Fibroblast of skin of back (primary cell): Measurements from ENCODE around the gene PTPN2.
"Not testable (repeated sequence)": the region's sequence is repeated elsewhere in the genome, so short reads cannot be mapped to it uniquely, and the experiment has no call there.

Experiments
- DNase-seq: peaks from one replicate; pipeline ENCODE4 v3.0.0-alpha.2; 2013

The PTPN2 gene

GRCh38 chr18:12770469-12771219, 113.4 kb downstream of the PTPN2 start:
- DNase-seq: no peak

DNA sequence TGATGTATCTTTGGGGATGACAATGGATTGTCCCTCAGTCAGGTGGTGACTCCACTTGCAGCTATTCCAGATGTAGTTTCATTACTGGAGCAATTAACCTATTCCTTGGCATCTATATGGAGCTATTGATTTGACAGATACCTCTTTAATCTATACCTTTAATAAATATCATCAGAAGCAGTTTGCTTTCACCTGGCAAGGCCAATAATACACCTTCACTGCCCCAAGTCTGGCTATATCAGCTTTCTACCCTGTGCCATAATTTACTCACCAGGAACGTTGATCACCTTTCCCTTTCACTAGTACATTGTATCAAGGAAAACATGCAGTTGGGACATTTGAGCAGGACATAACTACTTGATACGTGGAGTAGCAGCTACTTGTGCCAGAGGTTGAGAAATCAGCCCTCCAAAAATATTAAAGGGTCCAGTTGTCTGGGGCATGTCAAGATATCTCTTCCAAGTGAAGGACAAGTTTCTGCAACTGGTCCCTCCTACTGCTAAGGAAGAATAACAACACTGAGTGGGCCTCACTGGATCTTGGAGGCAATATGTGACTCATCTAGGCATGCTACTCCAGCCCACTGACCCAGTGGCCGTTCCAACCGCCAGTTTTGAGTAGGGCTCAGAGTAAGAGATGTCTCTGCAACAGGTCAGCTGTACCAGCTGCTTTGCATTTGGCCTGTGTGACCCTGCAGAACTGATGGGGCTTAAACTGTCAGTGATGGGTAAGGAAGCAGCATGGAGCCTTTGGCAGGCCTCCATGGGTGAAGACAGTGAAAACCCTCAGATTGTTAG, 114.2 kb downstream of the PTPN2 start:
- peak; percentile 33 for DNase-seq

DNA sequence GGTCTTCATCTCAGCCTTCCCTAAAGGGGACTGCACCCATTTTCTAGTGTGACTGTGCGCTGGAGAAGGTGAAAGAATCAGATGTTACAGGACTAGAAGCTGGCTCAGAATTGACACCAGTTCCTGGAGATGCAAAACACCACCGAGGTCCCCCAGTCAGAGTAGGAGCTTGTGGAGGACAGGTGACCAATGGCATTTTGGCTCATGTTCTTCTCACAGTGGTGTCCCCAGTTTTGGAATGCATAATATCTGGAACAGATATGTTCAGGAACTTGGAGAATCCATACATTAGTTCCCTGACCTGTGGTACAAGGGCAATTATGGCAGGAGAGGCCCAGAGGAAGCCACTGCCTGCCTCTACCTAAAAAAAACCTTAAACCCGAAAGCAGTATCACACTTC, 114.9 kb downstream of the PTPN2 start:
- DNase-seq: no peak

DNA sequence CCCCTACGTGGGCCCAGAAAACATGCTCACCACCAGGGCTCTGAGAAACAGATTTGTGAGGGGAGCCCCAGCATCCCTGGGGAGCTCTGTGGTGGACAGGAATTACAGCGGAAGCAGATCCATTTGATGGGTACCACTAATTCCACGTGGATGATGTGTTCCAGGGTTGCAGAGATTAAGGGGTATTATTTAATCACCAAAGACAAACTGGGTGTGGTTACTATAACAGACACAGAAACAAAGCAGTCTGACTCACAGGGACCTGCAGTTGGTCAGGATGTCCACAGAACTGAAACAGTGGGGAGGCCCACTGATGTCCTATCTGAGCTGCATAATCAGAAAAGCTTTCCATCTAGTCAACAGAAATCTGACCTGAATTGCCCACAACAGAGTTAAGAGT, 115.4 kb downstream of the PTPN2 start:
- DNase-seq: peak; percentile 57

GRCh38 chr18:12767580-12768155, 116.4 kb downstream of the PTPN2 start:
- no peak for DNase-seq

- DNase-seq: no peak
Measured at GRCh38 chr18:12766986-12767433, 117.0 kb downstream of the PTPN2 start.

- no peak for DNase-seq
Measured at GRCh38 chr18:12765586-12765985, 118.5 kb downstream of the PTPN2 start.

DNA sequence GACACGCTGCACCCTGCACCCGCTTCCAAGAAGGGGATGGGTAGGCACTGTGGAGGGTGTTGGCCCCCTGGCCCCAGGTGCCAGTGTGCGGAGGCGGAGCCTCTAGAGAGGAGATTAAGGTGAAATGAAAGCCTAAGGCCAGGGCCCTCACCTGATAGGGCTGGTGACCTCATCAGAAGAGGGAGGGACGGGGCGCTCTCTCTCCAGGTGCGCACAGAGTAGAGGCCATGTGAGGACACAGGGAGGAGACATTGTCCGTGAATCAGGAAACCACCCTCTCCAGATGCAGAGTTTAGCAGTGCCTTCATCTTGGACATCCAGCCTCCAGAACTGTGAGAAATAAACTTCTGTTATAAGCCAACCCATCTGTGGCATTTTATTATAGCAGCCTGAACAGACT, 118.9 kb downstream of the PTPN2 start:
- DNase-seq: no peak

GRCh38 chr18:12758566-12758965, 125.5 kb downstream of the PTPN2 start:
- DNase-seq: not testable (repeated sequence)

- not testable (repeated sequence) for DNase-seq
Measured at GRCh38 chr18:12756619-12757239, 127.3 kb downstream of the PTPN2 start.

DNA sequence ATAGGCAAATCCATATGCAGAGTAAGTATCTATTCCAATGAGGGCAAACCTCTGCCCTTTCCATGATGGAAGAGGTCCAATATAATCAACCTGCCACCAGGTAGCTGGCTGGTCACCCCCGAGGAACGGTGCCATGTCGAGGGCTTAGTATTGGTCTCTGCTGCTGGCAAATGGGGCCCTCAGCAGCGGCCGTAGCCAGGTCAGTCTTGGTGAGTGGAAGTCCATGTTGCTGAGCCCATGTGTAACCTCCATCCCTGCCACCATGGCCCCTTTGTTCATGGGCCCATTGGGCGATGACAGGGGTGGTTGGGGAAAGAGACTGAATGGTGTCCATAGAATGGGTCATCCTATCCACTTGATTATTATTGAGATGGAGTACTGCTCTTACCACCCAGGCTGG, 128.4 kb downstream of the PTPN2 start:
- DNase-seq: not testable (repeated sequence)

GRCh38 chr18:12754511-12754910, 129.5 kb downstream of the PTPN2 start:
- DNase-seq: no peak

DNA sequence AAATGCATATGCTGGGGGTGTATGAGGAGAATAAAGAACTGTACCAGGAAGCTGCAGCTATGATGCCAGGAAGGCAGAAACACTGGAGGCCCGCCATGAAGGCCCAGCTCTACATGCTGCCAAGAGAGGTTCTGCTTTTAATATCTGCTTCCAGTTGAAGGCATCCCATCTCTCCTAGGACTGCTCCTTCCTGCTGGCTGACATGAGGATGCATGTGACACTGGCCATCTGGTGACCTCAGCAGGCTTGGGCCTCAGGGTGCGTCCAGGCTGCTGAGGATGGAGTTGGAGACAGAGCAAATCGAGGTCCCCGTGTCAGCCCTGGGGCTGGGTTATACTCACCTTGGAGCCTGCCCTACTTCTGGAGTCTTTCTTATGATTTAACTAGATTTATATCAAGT, 132.1 kb downstream of the PTPN2 start:
- no peak for DNase-seq

DNA sequence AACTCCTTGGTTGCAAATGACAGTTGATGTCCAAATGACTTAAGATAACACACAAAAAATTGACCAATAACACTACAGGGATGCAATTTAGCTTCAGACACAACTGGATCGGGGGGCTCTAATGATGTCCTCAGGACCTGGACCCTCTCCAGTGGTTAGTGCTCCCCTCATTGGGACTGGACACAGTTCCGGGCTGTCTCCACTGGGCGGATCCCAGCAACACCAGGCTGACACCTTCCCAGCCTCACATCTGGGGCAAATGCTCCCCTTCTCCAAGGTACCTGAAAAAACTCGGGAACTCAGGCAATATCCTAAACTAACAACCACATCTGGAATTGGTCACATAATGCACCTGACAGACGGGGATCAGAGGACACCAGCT, 132.5 kb downstream of the PTPN2 start:
- DNase-seq: no peak

DNA sequence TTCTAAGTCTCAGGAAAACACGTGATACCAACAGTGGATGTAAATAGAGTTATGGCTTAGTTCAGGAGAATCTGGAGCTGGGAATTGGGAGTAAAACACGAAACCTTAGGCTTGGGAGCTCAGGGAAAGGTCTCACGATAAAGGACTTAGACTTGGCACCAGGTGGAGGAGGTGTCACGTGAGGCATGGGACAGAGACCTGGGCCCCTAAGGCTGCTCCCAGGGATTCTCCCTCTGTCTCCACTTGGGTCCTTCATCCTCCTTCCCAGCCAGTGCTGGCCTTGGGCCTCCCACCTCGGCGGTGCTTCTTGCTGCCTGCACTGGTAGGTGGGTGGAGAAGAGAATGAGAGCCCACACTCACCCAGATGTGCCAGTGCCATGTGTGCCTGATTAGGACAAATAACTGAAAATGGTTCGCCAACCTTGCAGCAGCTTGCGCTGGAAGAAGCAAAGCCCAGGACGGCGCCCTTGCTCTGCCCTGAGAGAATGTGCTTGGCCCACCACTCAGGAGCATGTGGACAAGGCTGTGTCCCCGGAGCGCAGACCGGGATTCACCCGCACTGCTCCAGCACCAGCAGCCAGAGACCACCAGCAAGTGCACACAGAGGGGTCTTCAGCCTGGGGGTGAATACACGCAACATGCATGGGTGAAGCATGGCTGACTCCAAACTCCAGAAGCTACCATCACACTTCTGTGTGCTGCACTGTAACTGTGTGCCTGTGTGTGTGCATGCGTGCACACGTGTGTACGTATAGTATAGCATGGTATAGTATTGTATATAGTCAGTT, 133.1 kb downstream of the PTPN2 start:
- no peak for DNase-seq

DNA sequence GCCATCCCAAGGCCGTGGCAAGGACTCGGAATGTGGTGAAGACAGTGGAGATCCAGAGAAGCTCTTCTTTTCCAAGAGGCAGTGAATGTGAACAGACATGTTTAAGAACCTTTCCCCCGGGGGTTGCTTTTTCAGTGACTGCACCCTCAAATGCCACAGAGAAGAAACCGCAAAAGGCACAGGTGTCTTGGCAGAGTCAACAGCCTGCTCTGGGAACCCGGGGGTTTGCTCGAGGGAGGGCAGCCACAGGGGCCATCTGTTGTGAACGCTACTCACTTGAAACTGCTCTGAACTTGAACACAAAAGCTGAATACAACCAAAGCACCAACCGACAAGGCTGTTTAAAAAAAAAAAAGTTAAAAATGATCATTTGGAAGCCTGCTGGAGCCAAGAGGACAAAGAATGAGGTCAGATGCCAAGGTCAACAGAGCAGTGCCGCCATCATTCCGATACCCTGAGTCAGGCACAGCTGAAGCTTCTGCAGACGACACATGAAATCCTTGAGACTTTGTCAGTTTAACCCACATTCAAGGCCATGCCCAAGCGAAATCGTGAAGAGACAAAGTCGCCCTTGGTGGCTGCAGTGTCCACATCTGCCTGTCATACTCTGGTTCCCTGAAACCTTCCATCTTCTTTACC, 133.8 kb downstream of the PTPN2 start:
- peak; percentile 84 for DNase-seq

DNA sequence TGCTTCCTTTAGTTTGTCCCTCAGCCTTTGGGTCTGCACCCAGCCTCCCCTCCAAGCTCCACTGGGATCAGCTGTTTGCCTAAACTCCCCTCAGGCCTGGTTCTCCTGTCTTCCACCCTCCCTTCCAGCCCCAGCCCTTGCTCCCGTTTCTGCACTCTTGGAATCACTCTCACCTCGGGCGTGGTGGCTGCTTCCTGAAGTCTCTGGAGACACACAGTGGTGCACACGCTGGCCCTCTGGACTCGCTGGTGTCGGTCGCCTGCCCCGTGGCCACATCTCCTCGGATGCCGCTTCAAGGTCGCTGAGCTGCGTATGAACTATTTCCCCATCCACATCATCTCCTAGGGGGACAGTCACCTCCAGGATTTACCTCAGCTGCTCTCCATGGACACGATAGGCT, 134.9 kb downstream of the PTPN2 start:
- DNase-seq: peak; percentile 6

DNA sequence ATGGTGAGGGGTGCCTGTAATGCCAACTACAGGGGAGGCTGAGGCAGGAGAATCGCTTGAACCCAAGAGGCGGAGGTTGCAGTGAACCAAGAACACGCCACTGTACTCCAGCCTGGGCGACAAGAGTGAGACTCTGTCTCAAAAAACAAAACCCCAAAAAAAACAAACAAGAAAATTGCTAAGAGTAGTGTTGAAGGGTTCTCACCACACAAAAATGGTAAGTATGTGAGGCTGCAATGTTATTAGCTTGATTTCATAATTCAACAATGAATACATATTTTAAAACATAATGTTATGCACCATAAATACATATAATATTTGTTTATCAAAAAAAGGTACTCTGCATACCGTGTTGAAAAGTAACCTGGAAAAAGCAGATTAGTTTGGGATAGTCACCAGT, 135.4 kb downstream of the PTPN2 start:
- peak; percentile 68 for DNase-seq

DNA sequence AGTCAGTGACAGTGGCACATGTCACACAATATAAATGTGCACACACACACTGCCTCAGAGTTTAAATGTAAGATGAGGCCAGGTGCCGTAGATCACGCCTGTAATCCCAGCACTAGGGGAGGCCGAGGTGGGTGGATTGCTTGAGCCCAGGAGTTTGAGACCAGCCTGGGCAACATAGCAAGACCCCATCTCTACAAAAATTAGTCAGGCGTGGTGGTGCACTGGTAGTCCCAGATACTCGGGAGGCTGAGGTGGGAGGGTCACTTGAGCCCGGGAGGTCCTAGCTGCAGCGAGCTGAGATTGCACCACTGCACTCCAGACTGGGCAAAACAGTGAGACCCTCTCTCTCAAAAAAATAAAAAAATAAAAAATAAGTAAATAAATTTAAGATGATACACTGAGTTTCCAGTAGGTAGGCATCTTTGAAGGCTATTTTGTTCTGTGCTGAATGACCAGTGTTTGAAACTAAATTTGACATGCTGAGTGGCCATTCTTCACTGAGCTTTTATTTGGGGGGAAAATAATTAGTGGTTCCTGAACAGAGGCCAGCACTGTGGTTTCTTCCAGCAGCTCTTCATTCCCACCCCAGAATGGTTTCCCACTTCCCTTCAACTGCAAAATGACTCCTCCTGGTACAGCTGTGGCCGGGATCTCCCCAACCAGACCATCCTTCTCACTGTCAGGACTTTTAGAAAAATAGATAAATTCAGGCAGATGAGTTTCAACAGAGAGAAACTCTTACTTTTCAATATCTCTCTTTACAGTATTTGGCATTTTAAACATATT, 136.3 kb downstream of the PTPN2 start:
- DNase-seq: peak; percentile 20

DNA sequence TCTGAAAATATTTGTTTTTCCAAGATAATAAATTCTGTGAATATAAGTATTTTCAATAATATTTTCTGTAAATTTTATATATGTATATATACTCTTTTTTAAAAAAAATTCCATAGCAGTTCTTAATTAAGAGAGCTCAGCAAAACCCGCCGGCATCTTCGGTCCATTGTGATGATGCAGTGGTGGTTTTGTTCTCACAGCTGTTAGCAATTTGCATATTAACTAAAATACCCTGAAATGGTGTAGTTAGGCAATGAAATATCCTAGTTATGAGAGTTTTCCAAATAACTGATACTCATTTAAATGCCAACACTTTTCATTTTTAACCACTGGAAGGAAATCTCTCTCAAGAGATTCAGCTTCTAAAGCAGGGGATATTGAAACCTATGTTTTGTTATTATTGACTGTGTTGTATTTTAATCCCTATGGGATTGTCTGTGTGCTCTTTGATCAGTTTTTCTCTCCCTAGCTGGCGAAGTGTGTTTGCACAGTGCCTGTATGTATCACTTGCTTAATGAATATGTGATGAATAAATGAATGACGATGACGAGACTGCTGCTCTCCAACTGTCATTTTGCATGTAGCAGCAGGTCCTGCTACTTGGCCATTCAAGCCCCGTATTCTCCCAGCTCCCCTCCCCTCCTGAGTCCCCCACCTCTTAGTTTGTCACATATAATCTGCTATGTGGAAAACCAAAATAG, 138.8 kb downstream of the PTPN2 start:
- peak; percentile 30 for DNase-seq
